Activated CD4-positive, alpha-beta T cell treated with anti-CD3 and anti-CD28 coated beads, Interleukin-2, amount 50 U/mL, for 16 hours (primary cell): ENCODE measurements around the gene ATP1B2.

Experiments used
- DNase-seq: peaks from one replicate; pipeline ENCODE4 v3.0.0-alpha.2; 2020

Gene ATP1B2

DNA sequence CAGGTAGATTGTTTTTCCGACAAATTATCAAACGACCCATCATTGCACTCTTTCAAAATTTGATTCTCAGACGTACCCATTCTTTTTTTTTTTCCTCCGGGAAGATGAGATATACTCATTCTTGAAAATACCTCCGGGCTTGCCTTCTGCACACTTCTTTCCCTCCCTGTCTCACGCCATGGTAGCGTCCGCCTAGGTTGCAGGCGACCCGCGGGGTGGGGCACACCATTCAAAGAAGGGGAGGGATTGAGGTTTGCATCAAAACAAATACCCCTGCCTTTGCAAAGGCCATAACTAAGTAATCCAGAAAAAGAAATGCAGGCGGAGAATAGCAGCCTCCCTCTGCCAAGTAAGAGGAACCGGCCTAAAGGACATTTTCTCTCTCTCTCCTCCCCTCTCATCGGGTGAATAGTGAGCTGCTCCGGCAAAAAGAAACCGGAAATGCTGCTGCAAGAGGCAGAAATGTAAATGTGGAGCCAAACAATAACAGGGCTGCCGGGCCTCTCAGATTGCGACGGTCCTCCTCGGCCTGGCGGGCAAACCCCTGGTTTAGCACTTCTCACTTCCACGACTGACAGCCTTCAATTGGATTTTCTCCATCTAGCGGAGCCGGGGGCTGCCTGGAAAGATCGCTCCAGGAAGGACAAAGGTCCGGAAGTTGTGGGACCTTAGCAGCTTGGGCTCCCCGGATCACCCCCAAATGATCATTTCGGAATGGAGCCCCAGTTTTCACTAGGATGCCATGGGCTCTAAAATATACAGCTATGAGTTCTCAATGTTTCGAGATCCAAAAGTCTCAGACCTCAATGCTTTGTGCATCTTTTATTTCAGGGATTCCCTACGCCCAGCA, 35.7 kb downstream of the ATP1B2 start:
- peak; percentile 83 for DNase-seq

DNA sequence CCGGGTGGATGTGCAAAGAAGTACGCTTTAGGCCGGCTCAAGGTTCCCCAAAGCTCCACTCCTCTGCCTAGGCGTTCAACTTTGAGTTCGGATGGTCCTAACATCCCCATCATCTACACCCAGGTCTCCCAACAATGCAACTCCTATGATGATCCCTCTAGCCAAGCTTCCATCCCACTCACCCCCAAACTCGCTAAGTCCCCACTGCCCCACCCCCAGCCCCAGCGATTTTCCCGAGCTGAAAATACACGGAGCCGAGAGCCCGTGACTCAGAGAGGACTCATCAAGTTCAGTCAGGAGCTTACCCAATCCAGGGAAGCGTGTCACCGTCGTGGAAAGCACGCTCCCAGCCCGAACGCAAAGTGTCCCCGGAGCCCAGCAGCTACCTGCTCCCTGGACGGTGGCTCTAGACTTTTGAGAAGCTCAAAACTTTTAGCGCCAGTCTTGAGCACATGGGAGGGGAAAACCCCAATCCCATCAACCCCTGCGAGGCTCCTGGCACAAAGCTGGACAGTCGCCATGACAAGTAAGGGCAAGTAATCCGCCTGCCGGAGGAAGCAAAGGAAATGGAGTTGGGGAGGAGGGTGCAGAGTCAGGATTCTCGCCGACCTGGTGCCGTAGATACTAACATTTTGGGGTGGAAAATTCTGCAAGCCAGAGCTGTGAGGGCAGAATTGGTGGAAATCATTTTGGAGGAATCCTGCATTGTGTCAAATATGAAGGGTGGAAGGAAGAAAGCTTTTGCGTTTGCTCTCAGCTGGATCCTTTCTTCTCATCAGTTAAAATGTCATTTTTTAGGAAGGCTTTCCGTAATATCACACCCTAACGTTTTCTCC, 36.6 kb downstream of the ATP1B2 start, which contains the start of gene TP53:
TSS of gene TP53 (minus strand) at position 419 of the 836 bp plus-strand sequence. CDS start 10,896 bp downstream, outside the sequence.
- DNase-seq: peak; percentile 96

DNA sequence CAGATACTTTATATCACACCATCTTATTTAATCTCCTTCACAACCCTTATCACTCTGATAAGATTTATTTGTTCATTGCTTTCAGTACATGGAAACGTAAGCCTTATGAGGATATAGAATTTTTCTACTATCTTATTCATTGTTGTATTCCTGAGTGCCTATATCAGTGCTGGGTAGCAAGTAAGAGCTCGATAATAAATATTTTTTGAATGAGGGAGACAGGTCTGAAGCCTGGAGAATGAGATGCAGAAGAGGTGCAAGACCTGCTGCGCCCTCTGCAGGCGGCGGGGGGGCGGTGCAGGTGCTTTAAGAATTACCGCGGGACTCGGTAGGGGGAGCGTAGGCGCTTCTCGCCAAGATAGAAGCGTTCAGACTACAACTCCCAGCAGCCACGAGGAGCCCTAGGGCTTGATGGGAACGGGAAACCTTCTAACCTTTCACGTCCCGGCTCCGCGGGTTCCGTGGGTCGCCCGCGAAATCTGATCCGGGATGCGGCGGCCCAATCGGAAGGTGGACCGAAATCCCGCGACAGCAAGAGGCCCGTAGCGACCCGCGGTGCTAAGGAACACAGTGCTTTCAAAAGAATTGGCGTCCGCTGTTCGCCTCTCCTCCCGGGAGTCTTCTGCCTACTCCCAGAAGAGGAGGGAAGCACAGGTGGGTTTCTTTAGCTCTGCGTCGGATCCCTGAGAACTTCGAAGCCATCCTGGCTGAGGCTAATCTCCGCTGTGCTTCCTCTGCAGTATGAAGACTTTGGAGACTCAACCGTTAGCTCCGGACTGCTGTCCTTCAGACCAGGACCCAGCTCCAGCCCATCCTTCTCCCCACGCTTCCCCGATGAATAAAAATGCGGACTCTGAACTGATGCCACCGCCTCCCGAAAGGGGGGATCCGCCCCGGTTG, 37.4 kb downstream of the ATP1B2 start, which contains the start of gene WRAP53:
TSS of gene WRAP53 (plus strand) at position 570 of the 900 bp plus-strand sequence. CDS start at position 742, 172 bp downstream.
- peak; percentile 98 for DNase-seq

GRCh38 chr17:7688808-7689316, 38.1 kb downstream of the ATP1B2 start:
- DNase-seq: no peak

- DNase-seq: no peak
Measured at GRCh38 chr17:7695586-7695985, 44.9 kb downstream of the ATP1B2 start.

- no peak for DNase-seq
Measured at GRCh38 chr17:7697828-7698588, 47.3 kb downstream of the ATP1B2 start.

DNA sequence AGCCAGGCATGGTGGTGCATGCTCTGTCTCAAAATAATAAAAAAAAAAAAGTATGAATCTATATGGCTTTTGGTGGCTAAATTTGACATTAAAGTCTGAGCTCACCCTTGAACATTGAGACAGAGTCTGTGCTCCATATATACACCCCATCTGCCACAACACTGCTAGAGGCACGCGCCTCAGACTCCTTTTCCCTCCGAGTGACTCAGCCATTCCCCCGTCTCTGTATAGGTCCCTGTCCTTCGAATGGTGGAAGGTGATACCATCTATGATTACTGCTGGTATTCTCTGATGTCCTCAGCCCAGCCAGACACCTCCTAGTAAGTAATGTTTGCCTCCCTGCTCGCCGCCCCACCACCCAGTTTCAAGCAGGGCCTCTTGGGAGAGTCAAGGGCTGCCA, 49.8 kb downstream of the ATP1B2 start:
- DNase-seq: no peak

DNA sequence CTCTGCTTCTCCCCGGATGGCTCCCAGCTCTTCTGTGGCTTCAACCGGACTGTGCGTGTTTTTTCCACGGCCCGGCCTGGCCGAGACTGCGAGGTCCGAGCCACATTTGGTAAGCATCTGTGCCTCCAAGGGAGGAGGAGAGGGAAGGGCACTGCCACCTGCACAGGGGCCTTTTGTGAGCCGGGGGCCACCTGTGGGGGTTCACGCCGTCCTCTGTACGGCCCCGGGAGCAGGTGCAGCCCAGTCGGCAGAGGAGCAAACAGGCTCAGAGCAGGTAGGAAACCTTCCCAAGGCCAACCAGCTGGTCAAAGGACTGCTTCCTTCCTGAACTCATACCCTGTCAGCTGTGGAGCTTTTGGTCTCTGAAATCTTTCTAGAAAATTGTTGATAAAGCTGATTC, 51.0 kb downstream of the ATP1B2 start:
- no peak for DNase-seq

- no peak for DNase-seq
Measured at GRCh38 chr17:7702776-7703175, 52.0 kb downstream of the ATP1B2 start.

GRCh38 chr17:7703584-7704479, 53.1 kb downstream of the ATP1B2 start:
- DNase-seq: no peak

- no peak for DNase-seq
Measured at GRCh38 chr17:7704601-7705268, 54.0 kb downstream of the ATP1B2 start, which contains the start of gene EFNB3. EFNB3 (plus strand) TSS chr17:7705202; CDS start chr17:7705599, 397 bp downstream.

DNA sequence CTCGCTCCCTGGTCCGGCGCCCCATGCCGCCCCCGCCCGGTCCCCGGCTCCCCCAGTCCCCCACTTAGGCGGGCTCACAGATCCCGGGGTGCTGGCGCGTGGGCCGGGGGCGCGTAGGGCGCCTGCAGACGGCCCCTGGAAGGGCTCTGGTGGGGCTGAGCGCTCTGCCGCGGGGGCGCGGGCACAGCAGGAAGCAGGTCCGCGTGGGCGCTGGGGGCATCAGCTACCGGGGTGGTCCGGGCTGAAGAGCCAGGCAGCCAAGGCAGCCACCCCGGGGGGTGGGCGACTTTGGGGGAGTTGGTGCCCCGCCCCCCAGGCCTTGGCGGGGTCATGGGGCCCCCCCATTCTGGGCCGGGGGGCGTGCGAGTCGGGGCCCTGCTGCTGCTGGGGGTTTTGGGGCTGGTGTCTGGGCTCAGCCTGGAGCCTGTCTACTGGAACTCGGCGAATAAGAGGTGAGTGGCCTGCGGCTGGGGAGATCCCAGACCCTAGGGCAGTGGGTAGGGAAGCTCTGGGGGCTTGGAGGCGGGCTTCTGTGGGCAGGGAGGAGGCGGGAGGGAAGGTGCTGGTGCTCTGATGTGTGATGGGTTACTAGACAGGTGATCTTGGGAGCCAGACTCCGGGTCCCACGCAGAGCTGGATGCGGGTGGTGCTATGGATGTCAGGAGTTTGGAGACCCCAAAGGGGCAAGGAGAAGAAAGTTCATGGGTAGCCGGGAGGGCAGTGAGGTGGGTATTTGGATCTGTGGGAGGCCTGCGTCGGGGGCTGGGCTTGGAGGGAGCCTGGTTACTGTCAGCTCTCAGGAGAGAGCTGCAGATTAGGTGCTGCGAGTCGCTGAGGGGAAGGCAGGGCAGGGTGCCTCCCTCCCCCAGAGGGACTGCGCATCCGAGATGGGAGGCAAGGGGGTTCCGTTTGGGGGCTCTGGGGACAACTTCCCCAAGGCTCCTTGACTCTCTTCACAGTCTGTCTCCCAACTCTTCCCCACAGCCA, 54.8 kb downstream of the ATP1B2 start:
- DNase-seq: no peak

GRCh38 chr17:7706631-7707354, 56.1 kb downstream of the ATP1B2 start:
- DNase-seq: no peak
